ENCODE measurements around the gene ERG. TPM values are rescaled to one million over a fixed set of nuclear protein-coding genes. Genes with fewer than 3 reads are reported as not detected.

The ERG gene
- polyA plus RNA-seq, 3 donors, result 19.4 to 22.1 (median 21.1) TPM

- DNase-seq (ENCODE audit: low read depth in 3 of 3, low spot score in 2 of 3), result no peak
Measured at GRCh38 chr21:38475519-38475918, 22.8 kb downstream of the ERG start.

GRCh38 chr21:38474796-38475195 is 23.5 kb downstream of the ERG start:
- no peak for DNase-seq (ENCODE audit: low read depth in 3 of 3, low spot score in 2 of 3)

GRCh38 chr21:38474124-38474523 is 24.2 kb downstream of the ERG start:
- DNase-seq (ENCODE audit: low read depth in 3 of 3, low spot score in 2 of 3), result no peak

GRCh38 chr21:38472412-38473108 is 25.7 kb downstream of the ERG start:
- DNase-seq (ENCODE audit: low read depth in 3 of 3, low spot score in 2 of 3), result no peak

- no peak for DNase-seq (ENCODE audit: low read depth in 3 of 3, low spot score in 2 of 3)
Measured at GRCh38 chr21:38471766-38472165, 26.5 kb downstream of the ERG start.

GRCh38 chr21:38470755-38471154 is 27.5 kb downstream of the ERG start:
- DNase-seq (ENCODE audit: low read depth in 3 of 3, low spot score in 2 of 3), result no peak

- DNase-seq (ENCODE audit: low read depth in 3 of 3, low spot score in 2 of 3), result no peak
Measured at GRCh38 chr21:38469642-38470041, 28.6 kb downstream of the ERG start.

- DNase-seq (ENCODE audit: low read depth in 3 of 3, low spot score in 2 of 3), result no peak
Measured at GRCh38 chr21:38468989-38469388, 29.3 kb downstream of the ERG start.

- no peak for DNase-seq (ENCODE audit: low read depth in 3 of 3, low spot score in 2 of 3)
Measured at GRCh38 chr21:38467911-38468310, 30.4 kb downstream of the ERG start.

GRCh38 chr21:38467374-38467773 is 30.9 kb downstream of the ERG start:
- DNase-seq (ENCODE audit: low read depth in 3 of 3, low spot score in 2 of 3), result no peak

GRCh38 chr21:38460171-38460742 is 38.0 kb downstream of the ERG start:
- no peak for DNase-seq (ENCODE audit: low read depth in 3 of 3, low spot score in 2 of 3)

- DNase-seq (ENCODE audit: low read depth in 3 of 3, low spot score in 2 of 3), result no peak
Measured at GRCh38 chr21:38459490-38459889, 38.8 kb downstream of the ERG start.

- no peak for DNase-seq (ENCODE audit: low read depth in 3 of 3, low spot score in 2 of 3)
Measured at GRCh38 chr21:38455403-38455802, 42.9 kb downstream of the ERG start.

- DNase-seq (ENCODE audit: low read depth in 3 of 3, low spot score in 2 of 3), result no peak
Measured at GRCh38 chr21:38454702-38455101, 43.6 kb downstream of the ERG start.

- DNase-seq (ENCODE audit: low read depth in 3 of 3, low spot score in 2 of 3), result no peak
Measured at GRCh38 chr21:38454161-38454560, 44.1 kb downstream of the ERG start.

GRCh38 chr21:38448671-38449385 is 49.4 kb downstream of the ERG start:
- no peak for DNase-seq (ENCODE audit: low read depth in 3 of 3, low spot score in 2 of 3)

GRCh38 chr21:38447611-38448010 is 50.7 kb downstream of the ERG start:
- DNase-seq (ENCODE audit: low read depth in 3 of 3, low spot score in 2 of 3), result no peak

GRCh38 chr21:38444691-38445090 is 53.6 kb downstream of the ERG start:
- DNase-seq (ENCODE audit: low read depth in 3 of 3, low spot score in 2 of 3), result no peak

GRCh38 chr21:38443110-38443509 is 55.2 kb downstream of the ERG start:
- no peak for DNase-seq (ENCODE audit: low read depth in 3 of 3, low spot score in 2 of 3)

GRCh38 chr21:38441153-38441552 is 57.1 kb downstream of the ERG start:
- DNase-seq (ENCODE audit: low read depth in 3 of 3, low spot score in 2 of 3), result no peak

- no peak for DNase-seq (ENCODE audit: low read depth in 3 of 3, low spot score in 2 of 3)
Measured at GRCh38 chr21:38440746-38441145, 57.5 kb downstream of the ERG start.

GRCh38 chr21:38439957-38440356 is 58.3 kb downstream of the ERG start:
- DNase-seq (ENCODE audit: low read depth in 3 of 3, low spot score in 2 of 3), result no peak
